NCI-H1092 treated with DMSO at 0.1 percent for 48 hours (cell line): ENCODE data around the gene SLC35A3.
A peak's percentile ranks its signal among the peaks of the same experiment; 100 is the strongest.
"Not testable (repeated sequence)": the region's sequence is repeated elsewhere in the genome, so short reads cannot be mapped to it uniquely, and the experiment has no call there.

Experiments
- DNase-seq: peaks from one replicate; lab custom pipeline; 2025; lab: John Stamatoyannopoulos, UW

SLC35A3 gene

DNA sequence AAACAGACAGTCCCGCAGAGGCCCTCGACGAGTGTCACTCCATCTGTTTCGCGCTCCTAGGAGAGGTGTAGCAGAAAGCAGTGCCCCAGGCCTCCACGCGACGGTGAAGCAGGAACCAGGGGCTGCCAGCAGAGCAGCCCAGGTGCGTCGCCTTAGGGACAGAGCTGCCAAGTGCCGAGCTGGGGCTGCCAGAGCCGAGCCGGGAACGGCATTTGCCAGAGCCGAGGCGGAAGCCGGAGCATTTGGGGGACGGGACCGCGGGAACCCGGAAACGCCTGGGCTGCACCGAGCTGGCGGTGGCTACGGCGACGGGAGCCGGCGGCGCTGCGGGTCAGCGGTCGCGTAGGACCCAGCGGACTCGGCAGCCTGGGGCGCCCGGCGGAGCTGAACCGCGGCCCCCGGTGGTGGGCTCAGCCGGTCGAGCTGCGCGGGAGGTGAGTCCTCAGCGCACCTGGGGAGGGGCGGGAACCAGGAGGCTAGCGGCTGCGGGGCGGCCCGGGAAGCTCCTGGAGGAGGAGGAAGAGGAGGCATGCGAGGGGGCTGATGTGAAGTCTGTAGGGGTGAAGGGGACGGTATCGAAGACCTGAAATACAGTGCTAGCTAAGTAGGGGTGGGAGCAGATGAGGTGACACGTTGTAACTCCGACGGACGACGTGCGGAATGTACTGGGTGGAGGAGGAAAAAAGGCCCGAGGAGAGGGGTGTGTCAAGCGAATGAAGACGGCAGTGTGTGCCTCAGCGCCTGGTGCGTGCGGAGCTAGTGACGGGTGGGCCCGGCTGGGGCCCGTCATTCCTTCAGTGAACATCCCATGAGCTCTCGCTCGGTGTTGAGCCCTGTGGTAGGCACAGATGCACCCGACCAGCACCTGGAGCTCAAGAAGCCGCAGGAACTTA lies at the start of gene SLC35A3:
TSS of gene SLC35A3 (plus strand) at position 268 of the 893 bp plus-strand sequence. CDS start 23,559 bp downstream, outside the sequence.
- peak; percentile 79 for DNase-seq

- DNase-seq = no peak
These were observed 35.0 kb upstream of the SLC35A3 start for GRCh38 chr1:99934801-99935200.

GRCh38 chr1:99935534-99935933 lies 34.3 kb upstream of the SLC35A3 start:
- DNase-seq = no peak

DNA sequence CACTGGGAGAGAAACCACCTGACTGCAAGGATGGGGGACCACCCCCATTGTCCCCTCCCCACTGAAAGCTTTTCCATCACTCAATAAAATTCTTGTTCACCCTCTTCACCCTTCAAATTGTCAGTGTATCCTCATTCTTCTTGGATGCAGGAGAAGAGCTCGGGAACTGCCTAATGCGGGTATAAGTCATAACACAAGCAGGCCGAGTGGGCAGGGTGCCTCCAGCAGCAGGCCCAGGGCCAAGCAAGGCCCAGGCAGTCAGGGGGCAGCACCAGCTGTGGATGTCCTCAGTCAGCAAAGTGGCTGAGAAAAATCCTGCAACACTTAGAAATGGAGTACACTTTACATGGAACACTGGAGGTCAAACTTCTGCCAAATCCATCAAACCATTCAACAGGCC lies 33.7 kb upstream of the SLC35A3 start:
- DNase-seq = no peak

- DNase-seq = no peak
These were observed 27.1 kb upstream of the SLC35A3 start for GRCh38 chr1:99942723-99943122.

DNA sequence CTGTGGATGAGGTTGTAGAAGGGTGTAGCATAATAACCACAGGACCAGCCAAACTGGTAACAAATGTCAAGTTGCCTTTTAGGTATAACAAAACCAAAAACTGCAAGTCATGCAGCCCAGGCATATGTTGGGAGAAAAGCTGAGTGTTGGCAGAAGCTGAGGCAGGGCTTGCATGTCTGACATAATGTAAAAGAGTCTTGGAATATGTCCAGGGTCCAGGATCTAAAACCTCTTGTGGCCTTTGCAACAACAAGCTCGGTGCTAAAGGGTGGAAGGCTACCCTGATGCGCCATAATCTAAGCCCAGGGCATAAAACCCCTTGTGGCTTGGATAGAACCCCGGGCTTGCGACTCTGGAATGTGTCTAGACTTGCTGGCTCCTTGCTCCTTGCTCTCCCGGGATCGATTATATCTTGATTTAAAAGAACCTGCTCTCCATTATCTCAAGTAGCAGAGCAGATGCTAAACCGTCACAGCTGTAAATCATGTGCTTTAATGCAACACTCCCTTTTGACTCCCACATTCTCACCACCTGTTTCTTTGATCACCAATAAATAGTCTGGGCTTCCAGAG lies 26.5 kb upstream of the SLC35A3 start:
- peak; percentile 66 for DNase-seq

DNA sequence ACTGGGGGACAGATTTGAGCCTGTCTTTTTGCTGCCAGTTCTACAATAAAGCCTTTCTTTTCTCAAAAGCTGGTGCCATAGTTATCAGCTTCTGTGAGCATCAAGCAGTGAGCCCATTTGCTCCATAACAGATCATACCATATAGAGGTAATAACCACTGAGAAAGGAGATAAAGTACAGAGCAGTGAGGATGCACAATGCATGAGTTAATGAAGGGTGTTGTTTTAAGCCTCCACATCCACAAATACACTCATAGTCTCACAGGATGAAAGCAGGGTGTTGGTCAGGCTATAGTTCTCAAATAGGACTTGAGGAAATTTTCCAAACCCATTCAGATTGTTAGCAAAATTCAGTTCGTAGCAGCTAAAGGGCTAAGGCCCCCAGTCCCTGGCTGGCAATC lies 25.6 kb upstream of the SLC35A3 start:
- DNase-seq = no peak

GRCh38 chr1:99945174-99945573 lies 24.6 kb upstream of the SLC35A3 start:
- DNase-seq = no peak

DNA sequence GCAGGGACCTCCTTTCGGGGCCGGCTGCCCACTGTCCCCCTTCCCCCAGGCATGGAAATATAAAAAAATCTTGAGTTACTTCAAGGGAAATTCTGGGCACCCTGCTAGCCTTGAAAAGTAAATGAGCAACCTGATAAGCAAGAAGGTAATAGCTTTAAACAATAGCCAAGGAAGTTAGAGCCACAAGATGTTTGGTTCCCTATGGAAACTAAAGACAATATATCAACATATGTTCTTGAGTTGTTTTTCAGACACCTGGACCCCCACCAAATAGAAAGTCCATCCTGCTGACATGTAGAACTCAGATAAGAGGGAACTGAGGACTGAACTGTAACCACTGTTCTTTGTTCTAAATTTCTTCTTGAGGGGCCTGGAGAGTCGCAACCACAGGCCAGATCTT lies 19.3 kb upstream of the SLC35A3 start:
- no peak for DNase-seq

DNA sequence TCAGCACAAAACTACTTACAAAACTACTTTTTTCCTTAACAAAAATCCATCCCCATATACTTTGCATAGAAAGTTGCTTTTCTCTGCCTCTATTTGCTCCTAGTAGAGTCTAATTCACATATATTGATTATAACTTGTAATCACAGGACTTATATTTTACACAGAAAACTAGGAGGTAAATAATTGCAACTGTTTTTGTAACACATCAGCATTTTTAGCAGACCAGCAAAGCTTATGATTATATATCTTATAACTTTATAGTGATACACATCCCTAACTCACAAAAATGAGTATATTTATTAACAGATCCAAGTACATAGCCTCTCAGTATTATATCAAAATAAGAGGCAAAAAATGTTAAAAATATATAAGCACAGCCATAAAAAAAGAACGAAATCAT lies 17.3 kb upstream of the SLC35A3 start:
- no peak for DNase-seq

- no peak for DNase-seq
These were observed 14.4 kb upstream of the SLC35A3 start for GRCh38 chr1:99955375-99955774.

- no peak for DNase-seq
These were observed 13.0 kb upstream of the SLC35A3 start for GRCh38 chr1:99956755-99957154.

DNA sequence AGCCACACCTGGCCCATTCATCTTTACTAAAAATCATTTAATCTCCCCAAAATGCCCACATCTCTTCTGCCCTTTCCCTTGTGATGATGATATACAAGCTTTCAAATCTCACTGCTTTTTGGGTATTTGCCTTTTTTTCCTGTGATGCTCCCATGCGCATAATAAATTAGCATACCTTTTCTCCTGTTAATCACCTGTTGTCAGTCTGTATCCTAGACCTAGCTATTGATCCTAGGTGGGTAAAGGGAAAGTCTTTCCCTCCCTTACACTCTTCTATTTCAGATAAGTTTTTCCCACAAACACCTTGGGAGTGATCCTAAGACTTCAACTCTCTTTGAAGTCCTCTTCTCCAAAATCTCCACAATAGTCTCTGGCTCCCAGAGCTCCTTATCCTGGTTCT lies 12.0 kb upstream of the SLC35A3 start:
- DNase-seq = no peak

DNA sequence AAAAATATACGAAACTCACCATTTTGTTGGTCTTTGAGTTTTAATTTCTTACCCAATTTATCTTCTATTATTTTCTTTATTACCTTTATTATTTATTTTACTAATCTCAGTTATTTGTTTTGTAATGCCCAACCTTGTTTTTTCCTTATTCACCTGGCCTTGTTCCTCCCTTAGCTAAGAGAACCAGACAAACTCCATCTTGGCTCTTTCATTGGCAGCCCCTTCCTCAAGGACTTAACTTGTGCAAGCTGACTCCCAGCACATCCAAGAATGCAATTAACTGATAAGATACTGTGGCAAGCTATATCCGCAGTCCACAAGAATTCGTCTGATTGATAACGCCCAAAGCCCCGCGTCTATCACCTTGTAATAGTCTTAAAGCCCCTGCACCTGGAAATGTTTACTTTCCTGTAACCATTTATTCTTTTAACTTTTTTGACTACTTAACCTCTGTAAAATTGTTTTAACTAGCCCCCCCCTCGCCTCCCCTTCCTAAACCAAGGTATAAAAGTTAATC lies 10.5 kb upstream of the SLC35A3 start:
- DNase-seq = not testable (repeated sequence)

GRCh38 chr1:99960260-99960659 lies 9.5 kb upstream of the SLC35A3 start:
- DNase-seq = not testable (repeated sequence)

DNA sequence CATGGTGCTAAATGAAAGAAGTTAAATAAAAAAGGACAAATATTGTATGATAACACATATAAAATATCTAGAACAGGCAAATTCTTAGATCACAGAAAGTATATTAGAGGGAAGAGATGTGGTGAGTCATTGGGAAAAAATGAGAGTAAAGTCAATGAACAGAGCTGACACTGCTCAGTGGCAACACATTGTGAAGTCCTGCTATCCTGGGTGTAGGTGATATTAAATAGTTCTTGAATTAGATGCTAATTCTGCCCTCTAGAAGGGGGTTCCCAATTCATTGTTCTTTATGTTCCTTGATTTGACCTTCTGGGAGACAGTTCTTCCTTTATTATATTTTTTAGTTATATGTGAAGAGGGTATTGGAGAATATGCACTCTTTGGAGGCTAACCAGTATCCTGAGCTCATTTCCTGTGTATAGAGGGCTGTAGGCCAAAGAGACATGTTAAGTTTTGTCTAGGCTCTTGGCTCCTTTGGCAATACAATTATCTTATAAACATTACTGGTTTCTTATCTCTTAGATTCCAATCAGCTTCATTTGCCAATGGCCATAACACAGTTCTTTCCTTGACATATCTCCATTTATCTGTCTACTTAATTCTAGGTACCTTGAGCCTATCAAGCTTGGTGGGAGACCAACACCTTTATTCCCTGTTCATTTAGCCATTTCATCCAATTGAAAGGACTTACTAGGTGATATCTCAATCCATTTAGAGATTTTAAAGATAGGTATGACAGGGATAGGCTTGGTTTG lies 6.6 kb upstream of the SLC35A3 start:
- DNase-seq = no peak

GRCh38 chr1:99964806-99965205 lies 5.0 kb upstream of the SLC35A3 start:
- DNase-seq = no peak

DNA sequence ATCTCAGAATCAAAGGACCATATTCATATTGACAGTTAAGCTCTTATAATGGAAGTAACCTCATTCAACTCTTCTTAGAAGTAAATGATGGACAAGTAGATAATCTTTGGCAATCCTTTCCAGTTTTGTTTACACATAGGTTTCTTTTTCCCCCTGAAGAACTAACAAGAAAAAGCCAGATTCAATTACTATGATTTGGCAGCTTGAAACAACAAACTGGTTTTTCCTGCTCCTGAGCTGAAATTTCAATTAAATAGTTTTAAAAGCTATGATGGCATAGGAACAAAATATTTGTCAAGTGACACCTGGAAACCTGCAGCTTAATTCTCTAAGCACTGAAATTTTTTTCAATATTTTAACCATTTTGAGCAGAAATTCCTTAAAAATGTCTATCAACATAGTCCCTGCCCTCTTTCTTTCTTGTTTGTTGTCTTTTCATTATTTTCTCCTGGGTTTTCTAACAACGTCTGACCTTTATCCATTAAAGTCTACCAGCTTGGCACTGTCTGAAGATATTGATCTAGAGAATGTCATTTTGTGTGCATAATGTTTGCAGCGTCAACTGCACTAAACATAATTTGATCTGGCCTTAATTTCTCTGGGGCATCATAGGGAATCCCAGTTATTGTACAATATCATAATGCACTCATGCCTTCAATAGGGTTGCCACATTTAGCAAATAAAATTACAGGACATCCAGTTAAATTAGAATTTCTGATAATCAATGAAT lies 4.0 kb upstream of the SLC35A3 start:
- no peak for DNase-seq

- no peak for DNase-seq
These were observed 1.6 kb upstream of the SLC35A3 start for GRCh38 chr1:99968214-99968613.

- no peak for DNase-seq
These were observed 502 bp upstream of the SLC35A3 start for GRCh38 chr1:99969260-99969728.

- no peak for DNase-seq
These were observed 988 bp downstream of the SLC35A3 start for GRCh38 chr1:99970713-99971255.
